ENCODE measurements around the gene SLAMF6.

Gene SLAMF6

DNA sequence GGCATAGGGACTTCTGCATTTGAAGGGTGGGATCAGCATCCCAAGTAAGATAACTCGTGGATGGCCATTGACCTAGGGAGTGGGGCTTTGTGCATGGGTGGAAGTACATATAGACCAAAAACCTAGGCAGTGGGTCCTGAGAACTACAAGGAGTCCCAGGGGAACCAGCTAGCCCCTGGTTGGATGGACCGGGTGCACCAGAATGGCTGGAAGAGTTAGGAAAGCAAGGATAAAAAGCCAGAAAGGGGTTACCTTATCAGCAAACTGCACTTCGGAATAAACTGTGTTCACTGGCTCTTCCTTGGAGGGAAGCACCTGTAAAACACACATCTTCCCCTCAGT lies 26.6 kb upstream of the SLAMF6 start:
- DNase-seq (ENCODE audit: low read depth): no peak
- TF ChIP-seq, protein P1, sequence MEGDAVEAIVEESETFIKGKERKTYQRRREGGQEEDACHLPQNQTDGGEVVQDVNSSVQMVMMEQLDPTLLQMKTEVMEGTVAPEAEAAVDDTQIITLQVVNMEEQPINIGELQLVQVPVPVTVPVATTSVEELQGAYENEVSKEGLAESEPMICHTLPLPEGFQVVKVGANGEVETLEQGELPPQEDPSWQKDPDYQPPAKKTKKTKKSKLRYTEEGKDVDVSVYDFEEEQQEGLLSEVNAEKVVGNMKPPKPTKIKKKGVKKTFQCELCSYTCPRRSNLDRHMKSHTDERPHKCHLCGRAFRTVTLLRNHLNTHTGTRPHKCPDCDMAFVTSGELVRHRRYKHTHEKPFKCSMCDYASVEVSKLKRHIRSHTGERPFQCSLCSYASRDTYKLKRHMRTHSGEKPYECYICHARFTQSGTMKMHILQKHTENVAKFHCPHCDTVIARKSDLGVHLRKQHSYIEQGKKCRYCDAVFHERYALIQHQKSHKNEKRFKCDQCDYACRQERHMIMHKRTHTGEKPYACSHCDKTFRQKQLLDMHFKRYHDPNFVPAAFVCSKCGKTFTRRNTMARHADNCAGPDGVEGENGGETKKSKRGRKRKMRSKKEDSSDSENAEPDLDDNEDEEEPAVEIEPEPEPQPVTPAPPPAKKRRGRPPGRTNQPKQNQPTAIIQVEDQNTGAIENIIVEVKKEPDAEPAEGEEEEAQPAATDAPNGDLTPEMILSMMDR (IDR thresholded peaks at IDR 0.05; ENCODE audit: control insufficient read depth, insufficient read depth, low read depth, low read length, missing control alignments): no peak
- no peak overlapping the region for H3K4me3 ChIP-seq (ENCODE audit: control insufficient read depth, low read depth, low read length)

DNA sequence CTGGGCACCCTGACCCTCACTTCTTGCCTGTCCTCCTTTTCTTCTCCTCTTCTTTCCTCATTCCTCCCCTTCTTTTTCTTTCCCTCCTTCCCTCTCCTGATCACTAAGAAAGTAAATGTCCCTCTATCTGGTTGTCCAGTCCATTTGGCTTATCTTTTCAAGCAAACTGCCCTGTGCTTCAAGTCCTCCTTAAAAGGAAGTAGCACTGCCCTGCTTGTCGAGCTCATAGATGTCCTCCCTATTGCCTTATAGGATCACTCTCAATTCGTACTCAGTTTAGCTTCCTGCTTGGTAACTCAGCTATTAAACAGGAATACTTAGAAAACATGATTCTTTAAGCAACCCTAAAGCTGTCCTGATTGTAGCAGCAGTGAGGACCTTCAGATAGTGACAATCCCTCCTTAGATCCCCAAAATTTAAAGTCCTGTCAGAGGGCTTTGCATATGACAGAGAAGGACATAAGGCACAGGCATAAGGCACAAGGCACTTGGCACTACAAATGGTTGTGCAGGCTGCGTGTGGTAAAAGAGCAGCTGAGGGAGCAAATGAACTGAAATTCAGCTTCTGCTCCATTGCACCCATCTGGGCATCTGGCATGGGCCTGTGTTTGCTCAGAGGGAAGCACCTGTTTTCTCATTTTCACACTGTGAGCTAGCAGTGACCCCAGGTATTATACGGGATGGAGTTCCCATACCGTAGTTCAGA lies 26.1 kb upstream of the SLAMF6 start:
- TF ChIP-seq, protein P1 (IDR thresholded peaks at IDR 0.05; ENCODE audit: control insufficient read depth, insufficient read depth, low read depth, low read length, missing control alignments): no peak
- H3K4me3 ChIP-seq (ENCODE audit: control insufficient read depth, low read depth, low read length): no peak overlapping the region
- no peak for DNase-seq (ENCODE audit: low read depth)

DNA sequence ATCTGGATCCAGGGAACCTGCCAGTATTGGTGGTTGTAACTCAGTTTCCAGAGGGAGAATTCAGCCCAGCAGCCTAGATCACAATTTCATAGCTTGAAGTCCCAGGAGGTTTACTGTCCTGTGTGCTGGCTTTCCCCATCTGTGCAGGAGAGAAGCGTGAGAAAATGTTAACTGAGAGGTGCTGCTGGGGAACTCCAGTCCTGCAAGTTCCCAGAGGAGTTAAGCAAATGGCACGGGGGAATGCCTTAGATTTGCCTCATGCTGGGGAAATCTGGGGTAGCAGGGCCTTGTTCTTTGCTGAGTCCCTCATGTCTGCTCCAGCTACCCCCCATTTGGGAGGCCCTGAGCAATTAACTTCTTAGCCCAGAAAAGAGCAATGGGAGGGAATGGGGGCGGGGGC lies 25.1 kb upstream of the SLAMF6 start:
- H3K4me3 ChIP-seq (ENCODE audit: control insufficient read depth, low read depth, low read length): no peak overlapping the region
- no peak for DNase-seq (ENCODE audit: low read depth)
- TF ChIP-seq, protein P1 (IDR thresholded peaks at IDR 0.05; ENCODE audit: control insufficient read depth, insufficient read depth, low read depth, low read length, missing control alignments): no peak

DNA sequence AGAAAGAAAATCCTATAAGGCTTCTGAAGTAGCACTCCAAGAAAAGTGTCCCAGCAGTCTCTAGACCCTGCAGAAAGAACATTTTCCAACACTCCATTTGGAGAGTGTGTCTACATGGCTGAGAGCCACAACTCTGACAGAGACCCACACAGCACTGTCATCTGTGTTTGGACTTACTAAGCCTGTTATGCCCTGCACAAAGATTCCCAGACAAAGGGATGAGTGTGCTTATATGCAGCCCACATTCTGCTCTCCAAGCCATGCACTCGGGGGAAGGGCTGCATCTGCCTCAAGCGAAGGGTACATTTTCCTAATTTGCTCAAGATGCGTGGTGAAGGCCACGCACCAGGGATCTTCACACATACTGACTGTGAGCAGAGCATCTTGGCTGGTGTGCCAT lies 24.4 kb upstream of the SLAMF6 start:
- DNase-seq (ENCODE audit: low read depth): no peak
- no peak overlapping the region for H3K4me3 ChIP-seq (ENCODE audit: control insufficient read depth, low read depth, low read length)
- TF ChIP-seq, protein P1 (IDR thresholded peaks at IDR 0.05; ENCODE audit: control insufficient read depth, insufficient read depth, low read depth, low read length, missing control alignments): no peak

DNA sequence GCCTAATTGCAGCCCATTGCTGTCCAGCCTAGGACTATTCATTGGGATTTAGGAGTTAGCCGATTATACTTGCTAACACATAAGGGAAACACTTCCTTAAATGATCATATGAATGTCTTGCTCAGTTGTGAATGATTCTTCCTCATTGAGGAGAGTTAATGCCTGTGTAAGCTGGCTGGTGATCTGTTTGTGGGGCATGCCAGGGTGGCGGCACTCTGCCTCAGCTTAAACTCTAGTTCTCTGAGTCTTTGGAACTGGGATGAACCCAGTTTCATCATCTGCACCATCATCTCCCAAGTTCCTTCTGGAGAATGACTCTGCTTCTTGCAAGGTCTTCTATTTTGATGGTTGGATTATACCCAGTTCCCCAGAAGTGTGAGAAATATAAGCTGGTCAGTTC lies 23.9 kb upstream of the SLAMF6 start:
- TF ChIP-seq, protein P1 (IDR thresholded peaks at IDR 0.05; ENCODE audit: control insufficient read depth, insufficient read depth, low read depth, low read length, missing control alignments): no peak
- H3K4me3 ChIP-seq (ENCODE audit: control insufficient read depth, low read depth, low read length): no peak overlapping the region
- no peak for DNase-seq (ENCODE audit: low read depth)

DNA sequence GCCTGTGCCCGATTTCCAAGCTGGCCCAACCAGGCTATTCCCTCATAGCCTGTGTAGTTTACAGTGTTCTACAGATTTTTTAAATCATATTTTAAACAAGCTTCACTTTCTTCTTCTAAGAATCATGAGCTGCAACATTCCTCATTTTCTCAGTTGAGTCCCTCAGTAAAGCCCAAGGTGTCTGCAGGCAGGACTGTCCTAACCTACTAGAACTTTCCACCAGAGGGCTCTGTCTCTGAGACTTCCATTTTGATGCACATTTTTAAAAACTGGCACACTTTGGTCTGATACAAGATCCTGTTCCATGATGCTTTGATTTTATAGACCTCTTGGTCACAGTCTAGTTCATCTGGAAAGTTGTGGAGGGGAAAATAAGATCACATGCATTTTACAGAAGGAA lies 21.6 kb upstream of the SLAMF6 start:
- no peak for DNase-seq (ENCODE audit: low read depth)
- TF ChIP-seq, protein P1 (IDR thresholded peaks at IDR 0.05; ENCODE audit: control insufficient read depth, insufficient read depth, low read depth, low read length, missing control alignments): peak; percentile 37
- no peak overlapping the region for H3K4me3 ChIP-seq (ENCODE audit: control insufficient read depth, low read depth, low read length)
